DND-41 (cell line): ENCODE measurements around the gene HOXB8.

Experiments used
- CTCF ChIP-seq: IDR thresholded peaks from 2 replicates; pipeline ENCODE4 v1.5.1; 2012; ENCODE audit warnings: borderline replicate concordance, low read length, moderate library complexity, mild to moderate bottlenecking; ENCODE audit not compliant: poor library complexity, severe bottlenecking; ENCODE audit errors: extremely low read depth
- EZH2 ChIP-seq: IDR thresholded peaks from 3 replicates; pipeline ENCODE4 v1.6.1; 2012; ENCODE audit warnings: borderline replicate concordance, low read depth, mild to moderate bottlenecking, moderate library complexity, low read length, inconsistent platforms; ENCODE audit not compliant: severe bottlenecking

GRCh38 chr17:48623583-48623982 lies 8.5 kb upstream of the HOXB8 start:
- TF ChIP-seq CTCF (no peak), EZH2 (no peak)
